22Rv1 (cell line): ENCODE results near the gene GATB.

Experiments
- ZFX ChIP-seq: fragments of 450-650 bp; IDR thresholded peaks from 2 replicates; pipeline ENCODE4 v1.6.1; 2017; ENCODE audit warnings: antibody characterized with exemption, borderline replicate concordance
- TF ChIP-seq, protein P1 (sequence below): fragments of 450-650 bp; IDR thresholded peaks from 2 replicates; pipeline ENCODE4 v1.5.1; 2017; ENCODE audit warnings: mild to moderate bottlenecking

GRCh38 chr4:151721916-151722315, 38.9 kb downstream of the GATB start:
- TF ChIP-seq, protein P1, sequence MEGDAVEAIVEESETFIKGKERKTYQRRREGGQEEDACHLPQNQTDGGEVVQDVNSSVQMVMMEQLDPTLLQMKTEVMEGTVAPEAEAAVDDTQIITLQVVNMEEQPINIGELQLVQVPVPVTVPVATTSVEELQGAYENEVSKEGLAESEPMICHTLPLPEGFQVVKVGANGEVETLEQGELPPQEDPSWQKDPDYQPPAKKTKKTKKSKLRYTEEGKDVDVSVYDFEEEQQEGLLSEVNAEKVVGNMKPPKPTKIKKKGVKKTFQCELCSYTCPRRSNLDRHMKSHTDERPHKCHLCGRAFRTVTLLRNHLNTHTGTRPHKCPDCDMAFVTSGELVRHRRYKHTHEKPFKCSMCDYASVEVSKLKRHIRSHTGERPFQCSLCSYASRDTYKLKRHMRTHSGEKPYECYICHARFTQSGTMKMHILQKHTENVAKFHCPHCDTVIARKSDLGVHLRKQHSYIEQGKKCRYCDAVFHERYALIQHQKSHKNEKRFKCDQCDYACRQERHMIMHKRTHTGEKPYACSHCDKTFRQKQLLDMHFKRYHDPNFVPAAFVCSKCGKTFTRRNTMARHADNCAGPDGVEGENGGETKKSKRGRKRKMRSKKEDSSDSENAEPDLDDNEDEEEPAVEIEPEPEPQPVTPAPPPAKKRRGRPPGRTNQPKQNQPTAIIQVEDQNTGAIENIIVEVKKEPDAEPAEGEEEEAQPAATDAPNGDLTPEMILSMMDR: no peak
- TF ChIP-seq ZFX: no peak
